ENCODE results near the gene CHMP3.
A peak's percentile ranks its signal among the peaks of the same experiment; 100 is the strongest.
"Not testable (repeated sequence)": the region's sequence is repeated elsewhere in the genome, so short reads cannot be mapped to it uniquely, and the experiment has no call there.

Gene CHMP3

DNA sequence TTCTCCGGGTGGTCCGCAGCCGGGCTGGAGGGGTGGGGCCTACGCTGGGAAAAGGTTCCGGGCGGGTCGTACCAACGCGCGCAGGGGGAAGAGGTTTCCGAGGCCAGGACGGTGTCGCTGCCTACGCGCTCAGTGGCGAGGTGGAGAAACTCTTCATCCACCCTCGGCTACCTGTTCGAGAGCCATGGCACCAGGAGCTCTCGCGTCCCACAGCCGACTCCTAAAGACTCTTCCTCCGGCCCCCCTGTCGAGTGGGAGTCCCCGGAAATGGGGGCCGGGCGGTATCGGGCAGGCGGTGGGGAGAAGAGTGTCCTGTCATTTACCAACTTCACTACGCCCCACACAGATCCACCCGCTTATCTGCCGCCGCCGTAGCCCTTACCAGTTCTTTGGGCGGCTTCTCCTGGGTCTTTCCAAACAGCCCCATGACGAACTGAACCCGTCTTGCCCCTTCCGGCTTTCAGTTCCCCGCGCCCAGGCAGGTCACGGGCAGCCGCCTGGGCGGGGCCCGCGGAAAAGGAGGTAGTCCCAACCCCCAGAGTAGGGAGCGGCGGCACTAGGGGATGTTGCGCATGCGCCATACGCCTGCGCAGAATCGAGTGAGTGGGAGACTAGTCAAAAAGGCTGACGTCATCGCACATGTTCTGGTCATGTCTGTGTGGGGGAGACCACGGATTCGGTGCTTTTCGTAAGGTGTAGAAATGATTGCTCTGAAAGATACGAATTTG is at the start of gene CHMP3:
TSS of gene CHMP3 (minus strand) at position 522 of the 728 bp plus-strand sequence. CDS start at position 427, 95 bp downstream.
- peak; percentile 92 for DNase-seq (ENCODE audit: low read depth)

DNA sequence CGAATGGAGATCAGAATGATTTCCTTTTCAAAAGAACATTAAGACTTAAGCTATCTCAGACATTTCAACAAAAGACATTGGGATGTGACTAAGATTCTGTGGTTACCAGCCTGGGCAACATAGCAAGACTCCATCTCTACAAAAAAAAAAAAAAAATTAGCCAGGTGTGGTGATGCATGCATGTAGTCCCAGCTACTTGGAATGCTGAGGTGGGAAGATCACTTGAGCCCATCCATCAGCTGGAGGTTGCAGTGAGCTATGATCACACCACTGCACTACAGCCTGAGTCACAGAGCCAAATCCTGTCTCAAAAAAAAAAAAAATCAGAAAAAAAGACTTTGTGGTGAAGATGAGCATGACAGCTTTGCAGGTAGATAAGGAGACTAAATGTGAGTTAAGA is 47.6 kb upstream of the CHMP3 start:
- DNase-seq (ENCODE audit: low read depth): no peak

DNA sequence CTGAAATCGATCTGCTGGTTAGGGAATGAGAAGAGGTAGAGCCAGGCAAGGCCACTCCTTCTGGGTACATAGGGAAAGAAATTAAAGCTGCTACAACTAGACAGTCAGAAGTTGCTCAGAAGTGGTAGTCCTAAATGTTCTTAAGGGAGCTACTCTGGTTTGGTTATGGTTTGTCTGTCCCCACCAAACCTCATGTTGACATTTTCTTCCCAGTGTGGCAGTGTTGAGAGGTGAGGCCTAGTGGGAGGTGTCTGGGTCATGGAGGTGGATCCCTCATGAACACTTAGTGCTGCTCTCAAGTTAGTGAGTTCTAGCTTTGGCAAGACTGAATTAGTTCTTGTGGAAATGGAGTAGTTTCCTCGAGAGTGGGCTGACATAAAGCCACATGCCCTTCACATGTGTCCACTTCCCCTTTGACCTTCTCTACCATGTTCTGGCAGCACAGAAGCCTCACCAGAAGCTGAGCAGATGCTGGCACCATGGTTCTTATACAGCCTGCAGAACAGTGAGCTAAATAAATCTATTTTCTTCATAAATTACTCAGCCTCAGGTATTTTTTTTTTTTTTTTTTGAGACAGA is 45.7 kb upstream of the CHMP3 start:
- no peak for DNase-seq (ENCODE audit: low read depth)

DNA sequence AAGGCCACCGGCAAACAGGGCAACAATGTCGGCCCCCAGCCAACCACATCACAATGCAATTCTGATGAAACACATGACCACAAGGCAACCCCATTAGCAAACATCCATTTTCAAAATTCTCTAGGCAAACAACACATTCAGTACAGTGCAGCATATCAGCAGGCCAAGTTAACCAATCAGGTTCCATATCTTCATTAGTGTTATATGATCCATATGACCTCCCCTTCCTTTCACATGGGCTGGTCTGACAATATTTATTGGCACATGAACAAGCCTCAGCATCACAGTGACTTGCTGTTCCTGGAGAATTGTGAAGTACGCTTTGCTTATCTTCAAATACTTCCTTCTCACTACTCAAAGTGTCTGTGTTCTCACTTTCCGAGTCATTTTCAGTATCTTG is 40.7 kb upstream of the CHMP3 start:
- DNase-seq (ENCODE audit: low read depth): no peak

DNA sequence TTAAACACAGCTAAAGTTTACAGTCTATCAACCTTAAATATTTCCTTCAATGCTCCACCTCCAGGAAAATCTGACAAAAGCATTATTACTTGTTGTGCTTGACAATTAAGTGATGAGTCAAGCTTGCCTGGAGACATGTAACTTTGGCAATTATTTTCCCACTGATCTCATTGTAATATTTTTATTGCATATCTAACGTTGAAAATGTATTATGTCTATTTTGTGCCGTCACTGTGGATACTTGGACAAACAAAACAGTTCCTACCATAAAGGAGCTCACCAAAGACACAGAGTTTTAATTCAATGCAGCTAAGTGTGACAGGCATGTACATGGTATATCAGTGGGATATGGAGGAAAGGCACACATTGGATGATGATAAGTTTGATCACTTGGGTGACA is 35.7 kb upstream of the CHMP3 start:
- no peak for DNase-seq (ENCODE audit: low read depth)

DNA sequence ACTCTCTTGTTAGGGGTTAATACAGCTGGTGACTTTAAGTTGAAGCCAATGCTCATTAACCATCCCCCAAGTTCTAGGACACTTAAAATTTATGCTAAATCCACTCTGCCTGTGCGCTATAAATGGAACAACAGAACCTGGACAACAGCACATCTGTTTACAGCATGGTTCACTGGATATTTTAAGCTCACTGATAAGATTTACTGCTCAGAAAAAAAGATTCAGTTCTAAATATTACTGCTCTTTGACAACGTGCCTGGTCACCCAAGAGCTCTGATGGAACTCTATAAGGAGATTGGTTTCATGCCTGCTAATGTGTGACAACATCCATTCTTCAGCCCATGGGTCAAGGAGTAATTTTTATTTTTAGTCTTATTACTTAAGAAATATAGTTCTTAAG is 32.9 kb upstream of the CHMP3 start:
- no peak for DNase-seq (ENCODE audit: low read depth)

DNA sequence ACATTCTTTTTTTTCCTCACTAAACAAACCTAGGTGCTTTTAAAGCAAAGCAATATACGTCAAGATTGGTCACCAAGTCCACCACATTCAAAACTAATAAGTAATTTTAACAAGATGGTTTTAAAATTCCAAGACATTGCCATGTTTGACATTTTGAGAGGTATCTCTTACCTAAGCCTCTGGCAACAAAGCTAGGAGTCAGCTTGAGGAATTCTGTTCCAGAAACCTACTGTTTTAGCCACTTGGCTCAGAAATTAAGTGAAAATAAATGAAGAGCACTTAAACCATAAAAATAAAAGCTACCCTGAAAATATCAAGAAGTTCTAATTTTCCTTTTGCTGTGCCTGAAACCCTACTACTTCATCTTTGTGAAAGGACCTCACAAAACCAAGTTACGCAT is 30.0 kb upstream of the CHMP3 start:
- no peak for DNase-seq (ENCODE audit: low read depth)

DNA sequence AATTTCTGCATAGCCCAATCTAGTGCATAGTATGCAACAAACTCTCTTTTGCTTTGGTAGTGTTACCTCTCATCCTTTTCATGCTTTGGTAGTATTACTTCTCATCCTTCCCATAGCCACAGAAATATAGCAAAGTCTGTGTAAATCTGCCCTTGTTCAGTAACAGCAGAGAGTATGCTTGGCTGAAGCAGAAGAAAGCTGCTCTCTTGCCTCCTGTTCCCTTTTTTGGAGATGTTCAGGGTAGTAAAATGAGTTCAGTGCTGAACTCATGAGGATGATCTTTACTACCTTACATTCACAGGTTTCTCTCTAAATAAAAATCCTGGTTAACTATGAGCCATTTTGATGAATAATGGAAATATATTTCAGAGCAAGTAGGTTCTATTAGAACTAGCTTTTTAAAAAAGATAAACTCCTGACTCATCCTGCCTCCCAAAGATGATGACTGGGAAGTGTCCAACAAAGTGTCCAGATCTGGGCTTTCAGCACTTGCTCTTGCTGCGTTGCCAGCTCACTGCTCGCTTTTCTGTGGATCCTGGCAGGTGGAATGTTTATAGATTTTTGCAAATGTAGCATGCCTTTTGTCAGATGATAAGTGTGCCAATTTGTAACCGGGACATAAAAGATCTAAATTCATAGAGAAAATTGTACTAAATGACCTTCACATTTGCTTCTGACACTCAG is 29.4 kb upstream of the CHMP3 start:
- no peak for DNase-seq (ENCODE audit: low read depth)

DNA sequence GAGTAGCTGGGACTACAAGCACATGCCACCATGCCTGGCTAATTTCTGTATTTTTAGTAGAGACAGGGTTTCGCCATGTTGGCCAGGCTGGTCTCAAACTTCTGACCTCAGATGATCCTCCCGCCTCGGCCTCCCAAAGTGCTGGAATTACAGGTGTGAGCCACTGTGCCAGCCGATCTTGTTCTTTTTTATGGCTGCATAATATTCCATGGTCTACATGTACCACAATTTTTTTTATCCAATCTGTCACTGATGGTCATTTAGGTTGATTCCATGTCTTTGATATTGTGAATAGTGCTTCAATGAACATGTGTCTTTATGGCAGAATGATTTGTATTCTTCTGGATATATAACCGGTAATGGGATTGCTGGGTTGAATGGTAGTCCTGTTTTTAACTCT is 26.5 kb upstream of the CHMP3 start:
- DNase-seq (ENCODE audit: low read depth): not testable (repeated sequence)

DNA sequence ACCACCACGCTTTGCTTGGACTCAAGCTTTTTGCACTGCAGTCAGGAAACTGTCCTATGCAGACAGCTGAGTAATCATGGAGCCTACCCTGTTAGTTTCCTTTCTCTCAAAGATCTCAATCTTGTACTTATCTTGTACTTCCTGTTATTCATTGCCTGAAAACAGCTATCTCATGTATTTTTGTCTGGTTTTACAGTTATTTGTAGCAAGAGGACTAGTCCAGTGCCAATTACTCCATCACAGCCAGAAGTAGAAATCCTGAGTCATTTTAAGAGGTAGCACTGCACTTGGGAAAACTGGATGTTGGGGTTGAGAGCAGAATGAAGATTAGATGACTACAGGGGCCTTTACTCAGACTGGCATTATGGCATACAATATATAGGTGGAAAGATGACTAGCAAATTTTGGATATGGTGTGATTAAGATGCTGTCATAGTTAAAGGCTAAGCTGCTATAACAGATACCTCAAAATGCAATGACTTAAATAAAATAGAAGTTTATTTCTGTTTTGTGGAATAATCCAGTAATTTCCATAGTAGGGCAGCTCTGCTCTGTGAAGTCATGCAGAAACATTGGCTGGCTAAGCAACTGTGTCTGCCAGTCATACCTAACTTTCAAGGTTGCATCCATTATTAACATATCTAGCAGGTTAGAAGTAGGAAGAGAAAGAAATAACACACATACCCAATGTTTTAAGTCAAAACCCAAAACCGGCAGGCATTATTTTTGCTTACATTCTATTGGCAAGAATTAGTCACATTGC is 21.1 kb upstream of the CHMP3 start:
- no peak for DNase-seq (ENCODE audit: low read depth)

DNA sequence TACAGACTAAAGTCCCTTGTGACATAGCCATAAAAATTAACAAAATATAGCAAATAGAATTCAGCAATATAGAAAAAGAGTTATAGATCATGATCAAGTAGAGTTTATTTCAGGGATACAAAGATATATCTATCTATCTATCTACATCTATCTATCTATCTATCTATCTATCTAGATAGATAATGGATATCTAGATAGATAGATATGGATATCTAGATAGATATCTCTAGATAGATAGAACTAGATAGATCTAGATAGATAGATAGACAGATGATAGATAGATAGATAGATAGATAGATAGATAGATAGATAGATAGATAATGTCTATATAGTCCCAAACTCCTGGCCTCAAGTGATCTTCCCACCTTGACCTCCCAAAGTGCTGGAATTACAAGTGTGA is 17.3 kb upstream of the CHMP3 start:
- no peak for DNase-seq (ENCODE audit: low read depth)

DNA sequence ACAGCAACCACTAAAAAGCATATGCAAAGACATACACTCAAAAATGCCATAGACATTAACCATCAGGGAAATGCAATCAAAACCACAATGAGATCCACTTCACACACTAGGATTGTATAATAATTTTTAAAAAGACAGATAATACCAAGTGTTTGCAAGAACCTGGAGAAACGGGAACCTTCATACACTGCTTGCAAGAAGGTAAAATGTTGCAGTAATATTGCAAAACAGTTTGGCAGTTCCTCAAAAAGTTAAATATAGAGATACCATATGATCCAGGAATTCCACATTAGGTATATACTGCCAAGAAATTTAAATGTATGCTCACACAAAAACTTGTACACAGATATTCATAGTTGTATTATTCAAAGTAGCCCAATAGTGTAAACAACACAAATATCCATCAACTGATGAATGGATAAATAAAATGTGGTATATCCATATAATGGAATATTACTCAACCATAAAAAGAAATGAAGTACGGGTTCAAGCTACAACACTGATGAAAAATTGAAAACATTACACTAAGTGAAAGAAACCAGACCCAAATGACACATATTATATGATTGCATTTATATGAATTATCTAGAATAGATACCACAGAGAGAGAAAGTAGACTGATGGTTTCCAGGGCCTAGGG is 14.7 kb upstream of the CHMP3 start:
- no peak for DNase-seq (ENCODE audit: low read depth)

DNA sequence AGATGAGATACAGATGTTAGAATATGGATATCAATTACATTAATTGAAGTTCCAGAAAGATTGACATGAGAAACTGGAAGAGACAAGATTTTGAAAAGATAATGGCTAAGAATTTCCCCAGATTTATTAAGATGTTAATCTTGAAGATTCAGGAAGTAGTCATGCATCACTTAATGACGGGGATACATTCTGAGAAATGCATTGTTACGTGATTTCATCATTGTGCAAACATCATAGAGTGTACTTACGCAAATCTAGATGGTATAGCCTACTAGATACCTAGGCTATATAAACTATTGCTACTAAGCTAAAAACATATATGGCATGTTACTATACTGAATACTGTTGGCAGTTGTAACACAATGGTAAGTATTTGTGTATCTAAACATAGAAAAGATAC is 6.8 kb upstream of the CHMP3 start:
- DNase-seq (ENCODE audit: low read depth): no peak

DNA sequence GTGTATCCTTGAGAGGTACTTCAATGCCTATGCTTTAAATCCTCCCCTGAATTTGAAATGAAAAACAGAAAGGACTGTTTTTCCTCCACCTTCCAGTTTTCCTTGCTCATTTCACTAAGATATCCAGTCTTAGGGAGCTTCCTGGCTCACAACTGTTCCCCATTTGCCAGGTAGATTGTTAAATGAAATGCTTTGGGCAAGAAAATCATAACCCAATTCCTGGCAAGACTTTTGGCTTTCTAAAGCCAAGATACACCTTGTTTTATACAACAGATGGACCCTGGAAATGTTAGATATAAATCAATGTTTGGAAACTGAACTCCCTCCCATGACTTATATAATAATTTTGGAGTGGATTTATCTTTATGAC is 3.6 kb upstream of the CHMP3 start:
- no peak for DNase-seq (ENCODE audit: low read depth)

DNA sequence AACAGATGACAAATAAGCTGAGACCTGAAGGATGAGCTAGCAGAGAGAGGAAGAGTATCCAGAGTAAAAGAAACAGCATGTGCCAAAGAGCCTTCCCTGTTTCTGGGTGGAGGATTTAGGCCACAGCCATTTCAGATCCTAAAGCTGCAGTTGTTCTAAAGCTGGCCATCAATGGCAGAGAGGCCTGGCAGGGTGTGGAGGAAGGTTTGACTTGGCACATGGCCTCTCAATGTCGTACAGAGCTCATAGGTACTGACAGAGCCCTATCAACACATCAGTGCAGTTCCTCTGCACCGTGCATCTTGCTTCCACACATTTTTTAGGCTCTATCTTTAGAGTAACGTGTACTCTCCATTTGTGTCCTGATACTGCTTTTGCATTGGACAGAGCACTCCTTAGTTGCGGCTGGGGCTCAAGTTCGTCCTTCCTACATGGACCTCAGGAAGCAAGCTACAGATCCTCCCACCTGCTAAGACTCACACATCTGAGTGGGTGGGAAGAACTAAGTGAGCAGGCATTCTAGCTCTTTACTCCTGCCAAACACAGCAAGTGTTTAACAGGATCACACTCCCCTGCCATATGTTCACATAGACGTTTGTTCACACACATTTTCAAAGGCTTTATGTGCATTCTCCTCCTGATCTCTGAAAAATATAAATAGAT is 3.0 kb upstream of the CHMP3 start:
- no peak for DNase-seq (ENCODE audit: low read depth)

DNA sequence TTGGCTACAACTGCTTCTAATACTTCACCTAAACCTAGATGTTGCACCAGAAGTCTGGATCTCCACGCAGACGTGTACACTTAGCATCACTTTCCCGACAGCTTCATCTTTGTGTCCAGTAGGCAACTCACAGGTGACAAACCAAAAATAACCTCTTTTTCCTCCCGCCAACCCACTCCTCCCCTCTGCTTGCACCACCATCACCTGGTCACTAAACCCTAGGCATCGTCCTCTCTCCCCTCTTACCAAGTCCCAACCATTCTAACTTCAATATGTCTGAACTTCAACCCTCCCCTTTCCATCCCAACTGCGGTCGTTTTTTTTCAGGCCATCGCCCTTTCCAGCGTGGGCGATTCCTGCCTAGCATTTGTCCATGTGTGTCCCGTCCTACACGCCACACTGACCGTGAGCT is 413 bp upstream of the CHMP3 start:
- DNase-seq (ENCODE audit: low read depth): no peak

DNA sequence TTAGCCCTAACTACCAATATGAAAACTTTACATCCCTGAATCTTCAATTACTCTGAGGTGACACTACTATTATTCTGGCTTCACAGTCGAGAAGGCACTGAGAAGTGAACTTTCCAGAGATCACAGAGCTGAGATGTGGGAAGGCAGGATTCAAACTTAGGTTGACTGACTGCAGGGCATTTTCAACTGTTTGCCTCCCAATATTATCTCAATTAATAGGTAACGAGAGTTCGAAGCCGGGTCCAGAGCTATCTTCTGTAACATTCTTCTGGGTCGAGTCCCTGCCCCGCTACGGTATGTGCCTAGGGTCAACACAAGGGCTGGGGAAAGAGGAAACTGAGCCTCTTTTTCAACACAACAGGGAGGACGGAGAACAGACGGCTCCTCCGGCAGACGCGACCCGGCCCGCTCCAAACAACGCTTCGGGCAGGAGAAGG is 740 bp downstream of the CHMP3 start:
- no peak for DNase-seq (ENCODE audit: low read depth)

DNA sequence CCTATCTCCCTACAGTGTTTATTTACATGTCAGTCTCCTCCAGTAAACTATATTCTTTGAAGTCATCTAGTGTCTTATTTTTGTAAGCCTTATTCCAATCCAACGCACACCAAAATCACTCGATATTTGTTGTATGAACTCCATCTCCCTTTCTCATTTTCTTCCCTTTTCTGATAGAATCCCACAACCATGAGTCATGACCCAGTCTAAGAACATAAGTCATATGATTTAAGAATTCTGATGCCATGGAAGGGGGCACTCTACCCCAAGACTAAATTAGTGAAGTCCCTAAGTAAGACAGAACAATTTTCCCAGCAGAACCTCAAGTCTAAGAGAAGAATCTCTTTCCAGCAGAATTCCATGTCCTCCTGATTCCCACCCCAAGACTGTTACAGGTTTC is 5.4 kb downstream of the CHMP3 start:
- DNase-seq (ENCODE audit: low read depth): no peak

DNA sequence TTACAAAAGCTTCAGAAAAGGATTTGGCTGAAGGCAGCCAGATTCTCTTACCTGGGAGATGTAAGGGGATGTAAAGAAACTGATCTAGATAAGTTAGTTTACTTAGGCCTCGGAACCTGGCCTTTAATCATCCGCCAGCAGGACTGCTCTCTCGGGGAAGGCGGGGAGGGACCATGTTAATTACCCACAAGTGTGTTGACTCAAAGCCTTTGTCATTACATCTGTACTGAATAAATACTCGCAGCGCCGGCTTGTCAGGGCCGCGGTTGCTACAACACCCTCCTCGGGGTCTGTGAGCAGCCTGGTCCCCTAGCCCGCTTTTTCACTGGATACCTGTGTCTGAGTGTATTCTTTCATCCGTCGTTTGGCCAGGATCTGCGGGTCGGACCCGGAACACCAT is 6.7 kb downstream of the CHMP3 start:
- no peak for DNase-seq (ENCODE audit: low read depth)

DNA sequence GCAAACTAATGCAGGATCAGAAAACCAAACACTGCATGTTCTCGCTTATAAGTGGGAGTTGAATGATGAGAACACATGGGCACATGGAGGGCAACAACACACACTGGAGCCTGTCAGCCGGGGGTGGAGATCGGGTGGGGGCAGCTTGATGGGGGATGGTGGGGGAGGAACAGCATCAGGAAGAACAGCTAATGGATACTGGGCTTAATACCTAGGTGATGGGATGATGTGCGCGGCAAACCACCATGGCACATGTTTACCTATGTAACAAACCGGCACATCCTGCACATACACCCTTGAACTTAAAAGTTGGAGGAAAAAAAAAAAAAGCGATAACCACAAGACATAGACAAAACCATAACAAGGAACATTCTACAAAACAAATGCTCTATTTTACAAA is 10.4 kb downstream of the CHMP3 start:
- DNase-seq (ENCODE audit: low read depth): no peak

DNA sequence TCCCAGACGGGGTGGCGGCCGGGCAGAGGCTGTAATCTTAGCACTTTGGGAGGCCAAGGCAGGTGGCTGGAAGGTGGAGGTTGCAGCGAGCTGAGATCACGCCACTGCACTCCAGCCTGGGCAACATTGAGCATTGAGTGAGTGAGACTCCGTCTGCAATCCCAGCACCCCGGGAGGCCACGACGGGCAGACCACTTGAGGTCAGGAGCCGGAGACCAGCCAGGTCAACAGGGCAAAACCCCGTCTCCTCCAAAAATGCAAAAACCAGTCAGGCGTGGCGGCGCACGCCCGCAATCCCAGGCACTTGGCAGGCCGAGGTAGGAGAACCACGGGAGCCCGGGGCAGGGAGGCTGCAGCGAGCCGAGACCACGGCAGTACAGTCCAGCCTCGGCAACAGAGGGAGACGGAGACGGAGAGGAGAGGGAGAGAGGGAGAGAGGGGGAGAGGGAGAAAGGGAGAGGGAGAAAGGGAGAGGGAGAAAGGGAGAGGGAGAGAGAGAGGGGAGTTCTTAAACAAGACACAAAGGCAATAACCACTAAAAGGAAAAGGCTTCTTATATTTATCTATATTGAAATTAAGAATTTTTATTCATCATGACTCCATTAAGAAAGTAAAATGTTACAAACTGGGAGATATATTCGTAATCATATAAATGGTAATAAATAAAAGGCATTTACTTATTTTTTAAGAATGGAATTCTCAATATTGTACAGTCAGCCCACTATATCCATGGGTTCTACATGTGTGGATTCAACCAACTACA is 13.1 kb downstream of the CHMP3 start:
- DNase-seq (ENCODE audit: low read depth): not testable (repeated sequence)

Measured in stimulated activated CD8-positive, alpha-beta memory T cell treated with anti-CD3 and anti-CD28 coated beads, Interleukin-12 subunit alpha, Interleukin-12 subunit beta, amount 100 ng/mL, for 1 hour (primary cell).